Osteocyte (in vitro differentiated cells): Measurements from ENCODE around the gene SLC26A2. TPM values are rescaled to one million over a fixed set of nuclear protein-coding genes. Genes with fewer than 3 reads are reported as not detected.

Source experiments
- DNase-seq: peaks from one replicate; pipeline ENCODE4 v3.0.0; 2021; ENCODE audit warnings: mixed read lengths; ENCODE audit not compliant: unreplicated experiment; ENCODE audit errors: extremely low spot score
- H3K27ac Mint-ChIP-seq: one replicate; pipeline ENCODE4 v1.8.0; 2021; ENCODE audit warnings: mild to moderate bottlenecking, mixed read lengths; ENCODE audit not compliant: unreplicated experiment
- H3K27me3 Mint-ChIP-seq: one replicate; pipeline ENCODE4 v1.8.0; 2021; ENCODE audit warnings: mixed read lengths; ENCODE audit not compliant: unreplicated experiment
- H3K36me3 Mint-ChIP-seq: one replicate; pipeline ENCODE4 v1.8.0; 2021; ENCODE audit warnings: mixed read lengths; ENCODE audit not compliant: unreplicated experiment
- H3K4me1 Mint-ChIP-seq: one replicate; pipeline ENCODE4 v1.8.0; 2021; ENCODE audit warnings: mixed read lengths; ENCODE audit not compliant: unreplicated experiment
- H3K4me3 Mint-ChIP-seq: one replicate; pipeline ENCODE4 v1.8.0; 2021; ENCODE audit warnings: mild to moderate bottlenecking, moderate library complexity, mixed read lengths; ENCODE audit not compliant: unreplicated experiment
- H3K9me3 Mint-ChIP-seq: one replicate; pipeline ENCODE4 v1.8.0; 2021; ENCODE audit warnings: mixed read lengths; ENCODE audit not compliant: unreplicated experiment
- total RNA-seq: library from RNA; stranded (reverse); gene quantifications from 2 replicates; pipeline ENCODE4 v1.2.1, GENCODE V29; 2021
- TF ChIP-seq, protein P1 (sequence below): fragments of 200-600 bp; sonication (generic); IDR thresholded peaks from 2 replicates; pipeline ENCODE4 v1.5.0; 2021; ENCODE audit warnings: antibody characterized with exemption, mild to moderate bottlenecking, moderate library complexity

SLC26A2 gene
- total RNA-seq, 1 donor from 2014 or later = 39.7 TPM

DNA sequence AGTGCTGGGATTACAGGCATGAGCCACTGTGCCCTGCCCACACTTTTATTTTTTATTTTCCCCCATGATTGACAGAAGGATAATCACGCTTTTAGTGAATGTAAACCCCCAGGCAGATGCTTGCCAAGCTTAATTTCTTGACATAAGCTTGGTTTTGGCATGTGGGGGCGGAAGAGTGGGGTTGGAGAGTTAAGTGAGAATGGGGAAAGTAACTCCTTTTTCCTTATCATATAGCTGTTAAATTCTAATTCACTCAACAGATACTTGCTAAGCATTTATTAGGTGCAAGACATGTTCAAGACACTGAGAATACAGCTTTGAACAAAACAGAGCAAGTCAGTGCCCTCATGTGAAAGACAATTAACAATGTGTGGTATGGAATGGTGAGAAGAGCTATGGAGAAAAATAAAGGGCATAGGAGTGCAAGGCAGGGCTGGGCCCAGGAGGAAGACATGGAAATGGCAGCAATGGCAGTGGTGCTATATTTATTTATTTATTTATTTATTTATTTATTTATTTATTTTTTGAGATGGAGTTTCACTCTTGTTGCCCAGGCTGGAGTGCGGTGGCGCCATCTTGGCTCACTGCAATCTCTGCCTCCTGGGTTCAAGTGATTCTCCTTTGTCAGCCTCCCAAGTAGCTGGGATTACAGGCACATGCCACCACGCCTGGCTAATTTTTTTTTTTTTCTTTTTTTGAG, 2.2 kb downstream of the SLC26A2 start:
- peaks cover 3% of the 10 kb centered on the region for H3K36me3 Mint-ChIP-seq
- no peak for DNase-seq
- H3K27me3 Mint-ChIP-seq = no peaks in the 10 kb centered on the region
- no peak overlapping the region for H3K4me3 Mint-ChIP-seq
- H3K27ac Mint-ChIP-seq = no peak overlapping the region
- H3K4me1 Mint-ChIP-seq = peaks cover 38% of the 10 kb centered on the region
- TF ChIP-seq, protein P1, sequence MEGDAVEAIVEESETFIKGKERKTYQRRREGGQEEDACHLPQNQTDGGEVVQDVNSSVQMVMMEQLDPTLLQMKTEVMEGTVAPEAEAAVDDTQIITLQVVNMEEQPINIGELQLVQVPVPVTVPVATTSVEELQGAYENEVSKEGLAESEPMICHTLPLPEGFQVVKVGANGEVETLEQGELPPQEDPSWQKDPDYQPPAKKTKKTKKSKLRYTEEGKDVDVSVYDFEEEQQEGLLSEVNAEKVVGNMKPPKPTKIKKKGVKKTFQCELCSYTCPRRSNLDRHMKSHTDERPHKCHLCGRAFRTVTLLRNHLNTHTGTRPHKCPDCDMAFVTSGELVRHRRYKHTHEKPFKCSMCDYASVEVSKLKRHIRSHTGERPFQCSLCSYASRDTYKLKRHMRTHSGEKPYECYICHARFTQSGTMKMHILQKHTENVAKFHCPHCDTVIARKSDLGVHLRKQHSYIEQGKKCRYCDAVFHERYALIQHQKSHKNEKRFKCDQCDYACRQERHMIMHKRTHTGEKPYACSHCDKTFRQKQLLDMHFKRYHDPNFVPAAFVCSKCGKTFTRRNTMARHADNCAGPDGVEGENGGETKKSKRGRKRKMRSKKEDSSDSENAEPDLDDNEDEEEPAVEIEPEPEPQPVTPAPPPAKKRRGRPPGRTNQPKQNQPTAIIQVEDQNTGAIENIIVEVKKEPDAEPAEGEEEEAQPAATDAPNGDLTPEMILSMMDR = no peak
- H3K9me3 Mint-ChIP-seq = no peaks in the 10 kb centered on the region

DNA sequence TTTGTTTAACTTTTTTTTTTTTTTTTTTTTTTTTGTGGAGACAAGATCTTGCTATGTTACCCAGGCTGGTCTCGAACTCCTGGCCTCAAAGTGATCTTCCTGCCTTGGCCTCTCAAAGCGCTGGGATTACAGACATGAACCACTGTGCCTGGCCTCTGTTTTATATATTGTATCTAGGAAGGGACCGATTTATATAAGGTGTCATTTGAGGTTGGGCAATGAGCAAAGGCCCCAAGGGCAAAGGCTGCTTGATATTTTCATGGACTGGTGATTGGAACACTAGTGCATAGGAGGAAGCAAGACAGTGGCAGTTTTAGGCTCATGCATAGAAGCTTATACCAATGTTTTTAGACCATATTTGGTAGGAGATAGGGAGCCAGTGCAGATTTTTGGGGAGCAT, 3.2 kb downstream of the SLC26A2 start:
- no peaks in the 10 kb centered on the region for H3K27me3 Mint-ChIP-seq
- no peak for DNase-seq
- H3K4me3 Mint-ChIP-seq = no peak overlapping the region
- peaks cover 5% of the 10 kb centered on the region for H3K36me3 Mint-ChIP-seq
- TF ChIP-seq, protein P1 = no peak
- H3K9me3 Mint-ChIP-seq = no peaks in the 10 kb centered on the region
- no peak overlapping the region for H3K27ac Mint-ChIP-seq
- peaks cover 31% of the 10 kb centered on the region for H3K4me1 Mint-ChIP-seq

- Mint-ChIP-seq H3K4me1 (peaks cover 7% of the 10 kb centered on the region), H3K36me3 (peaks cover 7% of the 10 kb centered on the region), H3K4me3 (no peak overlapping the region), H3K27me3 (no peaks in the 10 kb centered on the region), H3K9me3 (no peaks in the 10 kb centered on the region), H3K27ac (no peak overlapping the region)
- TF ChIP-seq, protein P1 = no peak
- DNase-seq = no peak
Observed at GRCh38 chr5:149966946-149967345, 6.4 kb downstream of the SLC26A2 start.

GRCh38 chr5:149969181-149969930, 8.8 kb downstream of the SLC26A2 start:
- TF ChIP-seq, protein P1 = no peak
- Mint-ChIP-seq H3K36me3 (peaks cover 14% of the 10 kb centered on the region), H3K9me3 (no peaks in the 10 kb centered on the region), H3K27ac (no peak overlapping the region), H3K4me1 (no peaks in the 10 kb centered on the region), H3K4me3 (no peak overlapping the region), H3K27me3 (no peaks in the 10 kb centered on the region)
- DNase-seq = no peak

DNA sequence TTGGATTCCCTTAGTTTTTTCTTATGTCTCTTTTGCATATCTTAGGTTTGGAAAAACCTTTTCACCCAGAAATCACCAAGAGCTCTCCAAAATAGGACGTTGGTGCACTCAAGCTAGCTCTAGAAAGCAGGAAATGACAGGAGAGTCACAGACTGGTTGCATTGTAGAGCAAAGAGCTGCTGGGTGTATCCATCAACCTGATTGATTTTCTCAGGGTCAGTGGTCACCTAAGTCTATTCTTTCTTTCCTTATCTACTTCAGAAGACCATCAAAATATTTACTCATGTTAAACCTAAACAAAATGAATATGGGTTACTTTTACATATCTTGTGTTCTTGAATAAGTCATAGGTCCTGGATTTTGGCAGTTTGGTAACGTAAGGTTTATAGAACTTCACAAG, 14.9 kb downstream of the SLC26A2 start:
- Mint-ChIP-seq H3K27ac (no peak overlapping the region), H3K4me3 (no peak overlapping the region)

More for the DNA sequence above, 14.9 kb downstream of the SLC26A2 start:
- no peaks in the 10 kb centered on the region for H3K27me3 Mint-ChIP-seq
- H3K36me3 Mint-ChIP-seq = peaks cover 34% of the 10 kb centered on the region
- DNase-seq = no peak
- no peaks in the 10 kb centered on the region for H3K4me1 Mint-ChIP-seq
- TF ChIP-seq, protein P1 = no peak
- no peaks in the 10 kb centered on the region for H3K9me3 Mint-ChIP-seq
